HG03457 (cell line): ENCODE data around the gene NME3.

Experiments
- ATAC-seq: cut with Tn5 transposase; IDR thresholded peaks from one replicate; pipeline ENCODE4 v1.9.1; 2021; ENCODE audit warnings: moderate number of reproducible peaks; ENCODE audit not compliant: unreplicated experiment

The NME3 gene

DNA sequence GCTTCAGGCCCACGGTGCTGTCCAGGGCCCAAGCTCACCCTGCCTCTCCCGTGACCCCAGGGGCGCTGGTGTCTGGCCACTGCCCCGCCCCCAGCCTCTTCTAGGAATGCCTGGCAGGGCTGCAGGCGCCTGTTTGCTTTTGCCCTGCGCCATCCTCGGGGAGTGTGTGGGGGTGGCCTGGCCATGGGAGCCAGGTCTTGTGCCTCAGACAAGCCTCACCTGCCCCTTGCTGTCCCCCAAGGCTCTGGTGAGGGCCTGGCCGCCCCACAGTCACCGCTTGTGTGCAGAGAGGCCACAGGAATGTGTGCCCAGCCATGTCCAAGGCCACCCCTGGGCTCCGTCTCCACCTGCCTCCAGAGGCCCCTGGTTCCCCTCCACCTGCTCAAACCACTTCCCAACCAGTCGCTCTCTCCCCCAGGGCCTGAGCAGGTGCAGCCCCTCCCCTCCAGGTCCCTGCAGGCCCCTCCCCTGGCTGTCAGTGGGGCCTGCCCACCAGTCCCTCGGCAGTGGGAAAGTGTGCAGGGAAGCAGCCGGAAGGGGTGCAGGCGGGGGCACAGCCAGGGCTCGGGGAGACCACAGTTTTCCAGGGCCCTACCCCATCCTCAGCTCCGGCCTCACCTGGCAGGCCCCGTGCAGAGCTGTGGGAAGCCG, 23.0 kb upstream of the NME3 start:
- no peak for ATAC-seq

DNA sequence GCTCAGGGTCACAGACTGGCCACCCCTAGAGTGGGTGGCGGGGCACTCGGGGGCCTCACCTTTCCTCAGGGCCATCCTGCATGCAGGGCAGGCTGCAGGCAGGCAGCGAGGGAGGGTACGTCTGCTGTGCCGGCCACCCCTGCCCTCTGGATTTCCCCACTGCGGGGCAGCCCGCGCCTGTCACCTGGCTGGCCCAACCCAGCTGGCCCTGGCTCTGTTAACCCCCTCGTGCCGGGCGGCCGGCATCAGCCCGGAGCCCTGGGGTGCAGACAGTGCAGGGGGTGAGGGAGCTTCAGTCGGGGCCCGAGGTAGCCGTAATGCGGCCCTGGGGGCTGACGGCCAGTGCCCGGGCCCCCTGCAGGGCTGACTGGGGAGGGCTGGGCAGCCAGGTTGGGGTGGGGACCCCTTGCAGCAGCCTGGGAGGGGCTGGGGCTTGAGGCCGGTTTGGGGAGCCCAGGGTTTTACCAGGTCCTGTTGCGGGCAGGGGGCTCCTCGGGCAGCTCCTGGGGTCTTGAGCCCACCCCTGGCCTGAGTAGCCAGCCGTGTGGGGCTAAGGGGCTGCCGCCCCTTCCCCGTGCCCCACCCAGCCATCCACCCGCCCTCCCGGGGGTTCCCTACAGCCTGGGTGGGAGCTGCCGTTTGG, 22.4 kb upstream of the NME3 start, which contains the start of gene IGFALS:
Gene IGFALS (minus strand): TSS at position 128 of the 643 bp plus-strand sequence. CDS start 53 bp downstream, at position 75.
- no peak for ATAC-seq

DNA sequence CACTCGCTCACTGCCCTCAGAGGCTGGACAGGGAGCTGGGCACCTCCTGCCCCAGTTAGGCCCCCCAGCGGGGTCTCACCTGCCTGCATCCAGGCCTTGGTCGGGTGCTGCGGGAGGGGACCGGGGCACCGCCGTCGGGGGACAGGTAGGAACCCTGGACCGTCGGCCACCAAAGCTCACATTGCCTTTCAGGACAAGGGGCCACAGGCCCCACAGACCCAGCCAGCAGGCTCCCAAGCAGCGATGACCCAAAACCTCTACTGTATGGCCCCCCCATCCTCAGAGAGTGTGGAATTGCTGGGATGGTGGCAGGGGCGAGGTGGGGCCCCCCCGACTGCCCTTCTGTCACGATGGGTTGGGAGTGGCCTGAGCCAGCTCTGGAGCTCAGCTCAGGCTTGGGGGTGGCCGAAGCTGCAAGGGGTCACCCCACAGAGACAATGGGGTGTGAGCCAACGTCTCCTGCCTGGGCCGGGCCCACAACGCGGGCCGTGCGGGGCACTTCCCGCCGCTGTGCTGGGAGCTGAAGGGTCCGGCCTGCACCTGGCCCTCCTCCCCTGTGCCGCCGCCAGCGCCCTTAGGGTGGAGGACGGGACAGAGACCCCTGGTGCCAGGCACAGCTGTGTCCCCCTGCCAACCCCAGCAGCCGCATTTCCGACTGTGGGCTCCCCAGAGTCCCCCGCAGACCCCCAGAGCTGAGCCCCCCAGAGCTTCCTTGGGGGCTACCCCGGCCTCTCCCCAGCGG, 21.7 kb upstream of the NME3 start:
- no peak for ATAC-seq

- ATAC-seq, result no peak
Observed at GRCh38 chr16:1791943-1792812, 20.8 kb upstream of the NME3 start.

DNA sequence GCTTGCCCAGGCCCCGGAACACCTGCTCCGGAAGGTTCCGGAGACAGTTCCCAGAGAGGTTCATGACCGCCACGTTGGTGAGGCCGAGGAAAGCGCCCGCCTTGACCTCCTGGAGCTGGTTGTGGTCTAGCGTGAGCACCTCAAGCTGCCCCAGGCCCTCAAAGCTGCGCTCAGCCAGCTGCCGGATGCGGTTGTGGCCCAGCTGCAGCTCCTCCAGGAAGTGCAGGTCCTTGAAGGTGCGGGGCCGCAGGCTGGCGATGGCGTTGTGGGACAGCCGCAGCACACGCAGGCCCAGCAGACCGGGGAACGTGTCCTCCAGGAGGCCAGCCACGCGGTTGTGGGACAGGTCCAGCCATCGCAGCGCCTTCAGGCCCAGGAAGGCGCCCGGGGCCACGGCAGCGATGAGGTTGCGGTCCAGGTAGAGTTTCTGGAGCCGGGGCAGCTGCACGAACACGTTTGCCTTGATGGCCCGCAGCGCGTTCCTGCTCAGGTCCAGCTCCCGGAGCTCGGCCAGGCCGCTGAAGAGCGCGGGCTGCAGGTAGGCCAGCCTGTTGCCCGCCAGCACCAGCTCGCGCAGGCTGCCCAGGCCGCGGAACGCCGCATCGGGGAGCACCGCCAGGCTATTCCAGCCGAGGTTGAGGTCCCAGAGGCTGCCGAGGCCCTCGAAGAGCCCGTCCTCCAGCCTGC, 20.1 kb upstream of the NME3 start:
- no peak for ATAC-seq

DNA sequence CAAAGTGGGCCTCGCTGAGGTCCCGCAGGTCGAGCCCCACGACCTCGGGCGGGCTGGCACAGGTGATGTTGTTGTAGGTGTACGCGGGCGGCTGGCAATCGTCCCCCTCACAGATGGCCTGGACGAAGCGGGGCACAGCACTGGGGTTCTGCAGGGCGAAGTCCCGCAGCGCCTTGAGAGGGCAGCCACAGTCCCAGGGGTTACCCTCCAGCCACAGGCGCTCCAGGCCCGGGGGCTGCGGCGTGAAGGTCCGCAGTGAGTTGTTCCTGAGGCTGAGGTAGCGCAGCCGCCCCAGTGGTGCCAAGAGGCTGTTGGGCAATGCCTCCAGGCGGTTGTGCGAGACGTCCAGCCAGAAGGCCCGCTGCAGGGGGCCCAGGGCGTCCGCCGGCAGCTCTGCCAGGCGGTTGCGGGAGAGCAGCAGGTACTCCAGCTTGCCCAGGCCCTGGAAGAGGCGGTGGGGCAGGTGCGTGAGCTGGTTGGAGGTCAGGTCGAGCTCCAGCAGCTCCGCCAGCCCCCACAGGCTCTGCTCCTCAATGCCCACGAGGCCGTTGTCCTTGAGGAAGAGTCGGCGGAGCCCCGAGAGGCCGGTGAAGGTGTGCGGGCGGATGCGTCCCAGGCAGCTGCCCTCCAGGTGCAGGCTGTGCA, 19.4 kb upstream of the NME3 start:
- ATAC-seq, result no peak

GRCh38 chr16:1790261-1790610, 18.9 kb upstream of the NME3 start:
- no peak for ATAC-seq

- no peak for ATAC-seq
Observed at GRCh38 chr16:1789643-1790045, 18.3 kb upstream of the NME3 start.

DNA sequence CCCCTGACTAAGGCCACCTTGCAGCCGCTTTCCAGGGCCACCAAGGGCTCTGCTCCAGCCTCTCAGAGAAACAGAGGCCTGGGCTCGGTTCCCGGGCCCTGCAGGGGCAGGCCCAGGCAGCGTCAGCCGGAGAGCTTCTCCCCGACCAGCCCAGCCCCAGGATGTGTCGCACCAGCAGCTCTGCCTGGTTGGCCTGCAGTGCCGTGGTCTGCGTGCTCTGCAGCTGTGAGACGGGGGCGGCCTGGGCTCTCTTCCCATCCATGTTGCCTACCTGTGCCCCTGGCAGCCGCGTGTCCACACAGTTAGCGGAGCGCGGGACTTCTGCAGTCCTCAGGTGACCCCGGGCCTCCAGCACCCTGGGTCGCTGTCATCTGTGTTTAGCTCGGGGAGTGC, 17.4 kb upstream of the NME3 start:
- no peak for ATAC-seq

GRCh38 chr16:1788095-1788707, 16.9 kb upstream of the NME3 start:
- no peak for ATAC-seq

- ATAC-seq, result no peak
Observed at GRCh38 chr16:1787322-1788094, 16.2 kb upstream of the NME3 start.

GRCh38 chr16:1787056-1787321, 15.6 kb upstream of the NME3 start:
- ATAC-seq, result no peak

GRCh38 chr16:1786242-1787055, 15.1 kb upstream of the NME3 start:
- no peak for ATAC-seq

GRCh38 chr16:1785846-1786170, 14.5 kb upstream of the NME3 start:
- ATAC-seq, result no peak

DNA sequence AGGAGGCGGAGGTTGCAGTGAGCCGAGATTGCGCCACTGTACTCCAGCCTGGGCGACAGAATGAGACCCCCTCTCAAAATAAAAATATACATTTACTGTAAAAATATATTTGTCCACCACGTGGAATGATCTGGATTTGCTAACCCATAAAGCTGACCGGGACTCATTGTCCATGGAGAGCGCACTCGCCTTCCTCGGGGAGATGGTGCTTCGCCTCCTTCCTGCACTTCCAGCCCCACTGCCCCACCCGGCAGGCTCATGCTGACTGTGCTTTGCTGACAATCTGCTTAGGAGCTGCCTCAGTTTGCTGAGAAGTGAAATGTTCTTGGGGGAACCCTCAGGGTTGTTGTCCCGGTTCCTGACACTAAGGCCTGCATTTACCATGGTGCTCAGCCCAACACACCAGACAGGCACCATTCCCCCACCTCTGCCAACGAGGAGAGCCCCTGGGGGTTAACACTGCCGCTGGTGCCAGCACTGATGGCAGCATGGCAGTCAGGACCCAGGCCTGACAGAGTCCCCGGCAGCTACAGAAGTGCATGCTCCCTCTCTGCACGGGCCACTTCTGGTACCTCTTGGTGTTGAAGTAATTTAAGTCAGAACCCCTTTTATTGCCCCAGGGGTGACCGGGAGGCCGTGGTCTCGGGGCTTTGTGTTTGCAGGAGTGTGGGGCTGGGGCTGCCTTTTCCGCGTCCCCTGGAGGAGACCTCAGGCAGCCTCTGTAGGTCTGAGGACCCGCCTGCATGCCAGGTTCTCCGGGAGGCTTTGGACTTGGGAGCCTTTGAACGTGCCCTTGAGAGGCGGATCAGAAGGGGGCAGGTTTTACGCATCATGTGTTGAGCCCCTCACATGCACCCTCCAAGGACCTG, 13.9 kb upstream of the NME3 start:
- no peak for ATAC-seq

GRCh38 chr16:1782408-1783264, 11.3 kb upstream of the NME3 start, which contains the start of the genes NUBP2 and SPSB3:
Gene NUBP2, plus strand, starts transcription at chr16:1782960. Its CDS starts 61 bp downstream, at chr16:1783021.
Gene SPSB3, minus strand, starts transcription at chr16:1782571. Its CDS starts 1,088 bp downstream, at chr16:1781483.
- ATAC-seq, result peak; percentile 72
